Transverse colon (tissue), 4 donors: Measurements from ENCODE around the gene SIGLEC10.

Source experiments
- EP300 ChIP-seq: sonication (generic); formaldehyde crosslinking; IDR thresholded peaks from one replicate; pipeline ENCODE4 v1.6.1; 2017; ENCODE audit warnings: antibody characterized with exemption, low read depth
- POLR2AphosphoS5 ChIP-seq, 3 donors: sonication (generic); formaldehyde crosslinking; IDR thresholded peaks; one replicate each; pipeline ENCODE4 v1.6.1; 2016; ENCODE audit warnings: antibody characterized with exemption in 3 of 3
- TF ChIP-seq, protein P1 (sequence below), 5 experiments: fragments of 200-600 bp in 3 of 5; fragments of 450-650 bp in 2 of 5; sonication (generic) in 3 of 5; IDR thresholded peaks; 1 replicate in 2 of 5; 2 replicates in 3 of 5; pipeline ENCODE4 v1.5.1; 2016 to 2017; ENCODE audit warnings: antibody characterized with exemption in 5 of 5, inconsistent platforms in 3 of 5, mild to moderate bottlenecking in 2 of 5, moderate library complexity in 1 of 5

DNA sequence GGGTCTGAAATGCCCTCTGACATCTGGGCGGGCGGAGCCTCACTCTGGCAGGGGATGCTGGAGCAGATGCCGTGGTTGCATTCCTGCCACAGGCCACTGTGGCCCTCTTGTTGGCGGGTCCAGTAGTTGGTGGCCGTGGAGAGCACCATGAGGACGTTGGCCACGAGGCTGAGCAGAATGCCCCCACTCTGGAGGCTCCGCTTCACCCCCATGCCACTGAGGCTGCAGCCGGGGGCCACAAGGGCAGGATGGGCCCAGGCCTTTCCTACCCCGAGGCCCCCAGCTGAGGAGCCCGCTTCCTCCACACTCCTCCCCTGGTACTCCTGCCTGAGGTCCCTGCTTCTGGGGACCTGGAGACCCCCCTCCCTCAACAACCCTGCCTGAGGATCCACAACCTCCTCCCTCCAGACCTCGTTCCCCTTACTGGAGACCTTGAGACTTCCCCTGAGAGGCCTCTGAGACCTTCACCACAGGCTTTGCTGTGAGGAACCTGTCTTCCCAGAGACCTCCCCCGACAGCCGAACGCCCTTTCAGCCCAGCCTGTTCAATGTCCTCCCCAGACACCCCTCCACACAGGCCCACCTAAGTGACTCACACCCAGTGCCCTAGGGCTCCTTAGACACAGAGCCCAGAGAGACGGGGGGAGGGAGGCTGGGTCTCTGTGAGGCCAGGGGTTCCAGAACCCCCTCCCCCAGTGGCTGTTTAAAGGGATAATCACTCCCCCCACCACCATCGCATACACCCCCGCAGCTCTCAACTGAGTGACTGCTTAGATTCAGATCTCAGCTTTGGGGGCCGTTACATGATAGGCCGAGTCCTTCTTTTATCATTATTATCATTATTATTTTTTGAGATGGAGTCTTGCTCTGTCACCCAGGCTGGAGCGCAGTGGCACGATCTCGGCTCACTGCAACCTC, 48.8 kb downstream of the SIGLEC10 start, which contains the start of gene CLDND2:
- TF ChIP-seq EP300 (no peak), POLR2AphosphoS5 (IDR thresholded peaks at IDR 0.05) (no peak)
- TF ChIP-seq, protein P1, sequence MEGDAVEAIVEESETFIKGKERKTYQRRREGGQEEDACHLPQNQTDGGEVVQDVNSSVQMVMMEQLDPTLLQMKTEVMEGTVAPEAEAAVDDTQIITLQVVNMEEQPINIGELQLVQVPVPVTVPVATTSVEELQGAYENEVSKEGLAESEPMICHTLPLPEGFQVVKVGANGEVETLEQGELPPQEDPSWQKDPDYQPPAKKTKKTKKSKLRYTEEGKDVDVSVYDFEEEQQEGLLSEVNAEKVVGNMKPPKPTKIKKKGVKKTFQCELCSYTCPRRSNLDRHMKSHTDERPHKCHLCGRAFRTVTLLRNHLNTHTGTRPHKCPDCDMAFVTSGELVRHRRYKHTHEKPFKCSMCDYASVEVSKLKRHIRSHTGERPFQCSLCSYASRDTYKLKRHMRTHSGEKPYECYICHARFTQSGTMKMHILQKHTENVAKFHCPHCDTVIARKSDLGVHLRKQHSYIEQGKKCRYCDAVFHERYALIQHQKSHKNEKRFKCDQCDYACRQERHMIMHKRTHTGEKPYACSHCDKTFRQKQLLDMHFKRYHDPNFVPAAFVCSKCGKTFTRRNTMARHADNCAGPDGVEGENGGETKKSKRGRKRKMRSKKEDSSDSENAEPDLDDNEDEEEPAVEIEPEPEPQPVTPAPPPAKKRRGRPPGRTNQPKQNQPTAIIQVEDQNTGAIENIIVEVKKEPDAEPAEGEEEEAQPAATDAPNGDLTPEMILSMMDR (IDR thresholded peaks at IDR 0.05) = no peak
